HepG2 (cell line): ENCODE results near the gene CPSF4. TPM values are rescaled to one million over a fixed set of nuclear protein-coding genes. Genes with fewer than 3 reads are reported as not detected.

Experiments used
- AHDC1 ChIP-seq: sonication (generic); formaldehyde crosslinking; IDR thresholded peaks from 2 replicates; pipeline ENCODE4 v1.5.1; 2020; ENCODE audit warnings: mild to moderate bottlenecking, missing genetic modification reagents, borderline replicate concordance
- EZH2 ChIP-seq: conservative IDR thresholded peaks from 2 replicates; pipeline ENCODE4 v1.6.1; 2012; ENCODE audit warnings: mild to moderate bottlenecking, low read depth, low read length, moderate library complexity
- FOXA1 ChIP-seq, 2 experiments: fragments of 450-650 bp in 1 of 2; sonication (generic) in 1 of 2; formaldehyde crosslinking in 1 of 2; IDR thresholded peaks; 2 replicates each; pipeline versions ENCODE4 v1.4.0 to v1.6.1; 2016 to 2020; ENCODE audit warnings: missing genetic modification reagents in 1 of 2
- MYC ChIP-seq: sonication (generic); formaldehyde crosslinking; IDR thresholded peaks from 2 replicates; pipeline ENCODE4 v1.9.0; 2021; ENCODE audit warnings: missing genetic modification reagents, borderline replicate concordance
- SP5 ChIP-seq: IDR thresholded peaks from 2 replicates; pipeline ENCODE4 v1.6.1; 2016; ENCODE audit warnings: low read depth, borderline replicate concordance
- TFDP1 ChIP-seq: IDR thresholded peaks from 2 replicates; pipeline ENCODE4 v1.6.1; 2016; ENCODE audit warnings: missing compliant biosample characterization, missing genetic modification reagents, borderline replicate concordance
- ZFAT ChIP-seq: sonication (generic); formaldehyde crosslinking; conservative IDR thresholded peaks from 2 replicates; pipeline ENCODE4 v1.8.1; 2023; ENCODE audit warnings: missing genetic modification reagents, inconsistent platforms
- ZNF530 ChIP-seq: sonication (generic); formaldehyde crosslinking; IDR thresholded peaks from 2 replicates; pipeline ENCODE4 v1.5.0; 2020; ENCODE audit warnings: low read depth, mild to moderate bottlenecking, missing genetic modification reagents
- ZNF747 ChIP-seq: sonication (generic); formaldehyde crosslinking; IDR thresholded peaks from 2 replicates; pipeline ENCODE4 v1.8.1; 2023; ENCODE audit warnings: missing genetic modification reagents, mild to moderate bottlenecking, borderline replicate concordance
- ZNF816 ChIP-seq: sonication (generic); formaldehyde crosslinking; IDR thresholded peaks from 2 replicates; pipeline ENCODE4 v1.8.0; 2022; ENCODE audit warnings: missing genetic modification reagents, mild to moderate bottlenecking, borderline replicate concordance
- ZSCAN25 ChIP-seq: sonication (generic); formaldehyde crosslinking; IDR thresholded peaks from 2 replicates; pipeline ENCODE4 v1.8.0; 2022; ENCODE audit warnings: mild to moderate bottlenecking, missing genetic modification reagents
- polyA plus RNA-seq, 8 experiments: library from polyadenylated mRNA; depleted of rRNA in 3 of 8; stranded (reverse) in 7 of 8; unstranded in 1 of 8; fragments of >200 nt; fragmentation: Illumina TruSeq in 4 of 8; extraction: Trizol in 4 of 8; gene quantifications; 2 replicates each; pipeline versions ENCODE4 v1.2.1 to v1.2.3, GENCODE V29; 2011 to 2016; ENCODE audit warnings: low read depth in 4 of 8, missing spikeins in 1 of 8, mixed read lengths in 1 of 8; ENCODE audit not compliant: insufficient read depth in 1 of 8
- total RNA-seq, 5 experiments: library from RNA; depleted of rRNA; stranded (reverse); fragments of >200 nt; fragmentation: Illumina TruSeq; extraction: Trizol; gene quantifications; 2 replicates each; pipeline ENCODE4 v1.2.3, GENCODE V29; 2016; ENCODE audit warnings: low read depth in 1 of 5
- TF ChIP-seq, protein P1 (sequence below): sonication (generic); formaldehyde crosslinking; IDR thresholded peaks from 2 replicates; pipeline ENCODE4 v1.8.1; 2023; ENCODE audit warnings: mild to moderate bottlenecking, missing genetic modification reagents
- TF ChIP-seq, protein P2 (sequence below): sonication (generic); formaldehyde crosslinking; IDR thresholded peaks from 2 replicates; pipeline ENCODE4 v1.5.1; 2020; ENCODE audit warnings: mild to moderate bottlenecking, missing genetic modification reagents
- TF ChIP-seq, protein P3 (sequence below): sonication (generic); formaldehyde crosslinking; IDR thresholded peaks from 2 replicates; pipeline ENCODE4 v1.4.0; 2020; ENCODE audit warnings: missing genetic modification reagents, low read depth, mild to moderate bottlenecking, borderline replicate concordance

CPSF4 gene
- total and polyA plus RNA-seq, 2 of the 13 experiments (the other 11 are each of a cell fraction or from before 2014, with no cell fraction given), result 34.1 to 49.6 TPM

- TF ChIP-seq AHDC1 (no peak), ZFAT (CRISPR knock-in tag) (no peak), ZNF530 (CRISPR knock-in tag) (no peak), TFDP1 (CRISPR knock-in tag) (peak; percentile 48; the same call in 1 of the 2 replicates), EZH2 (no peak), ZNF816 (CRISPR knock-in tag) (no peak; the same call in 1 of the 2 replicates), ZSCAN25 (CRISPR knock-in tag) (peak; percentile 16; the same call in 1 of the 2 replicates), MYC (CRISPR knock-in tag) (peak; percentile 76; the same call in 1 of the 2 replicates), ZNF747 (peak; percentile 89; the same call in 1 of the 2 replicates), SP5 (0 out of 2 replicates have a peak, but pooled peaks have one; percentile 9), FOXA1 (IDR thresholded peaks at IDR 0.05) (no peak), FOXA1 (CRISPR knock-in tag; IDR thresholded peaks at IDR 0.05) (no peak)
- TF ChIP-seq, protein P1, sequence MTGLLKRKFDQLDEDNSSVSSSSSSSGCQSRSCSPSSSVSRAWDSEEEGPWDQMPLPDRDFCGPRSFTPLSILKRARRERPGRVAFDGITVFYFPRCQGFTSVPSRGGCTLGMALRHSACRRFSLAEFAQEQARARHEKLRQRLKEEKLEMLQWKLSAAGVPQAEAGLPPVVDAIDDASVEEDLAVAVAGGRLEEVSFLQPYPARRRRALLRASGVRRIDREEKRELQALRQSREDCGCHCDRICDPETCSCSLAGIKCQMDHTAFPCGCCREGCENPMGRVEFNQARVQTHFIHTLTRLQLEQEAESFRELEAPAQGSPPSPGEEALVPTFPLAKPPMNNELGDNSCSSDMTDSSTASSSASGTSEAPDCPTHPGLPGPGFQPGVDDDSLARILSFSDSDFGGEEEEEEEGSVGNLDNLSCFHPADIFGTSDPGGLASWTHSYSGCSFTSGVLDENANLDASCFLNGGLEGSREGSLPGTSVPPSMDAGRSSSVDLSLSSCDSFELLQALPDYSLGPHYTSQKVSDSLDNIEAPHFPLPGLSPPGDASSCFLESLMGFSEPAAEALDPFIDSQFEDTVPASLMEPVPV (CRISPR knock-in tag), result peak; percentile 85; the same call in 1 of the 2 replicates
- TF ChIP-seq, protein P2, sequence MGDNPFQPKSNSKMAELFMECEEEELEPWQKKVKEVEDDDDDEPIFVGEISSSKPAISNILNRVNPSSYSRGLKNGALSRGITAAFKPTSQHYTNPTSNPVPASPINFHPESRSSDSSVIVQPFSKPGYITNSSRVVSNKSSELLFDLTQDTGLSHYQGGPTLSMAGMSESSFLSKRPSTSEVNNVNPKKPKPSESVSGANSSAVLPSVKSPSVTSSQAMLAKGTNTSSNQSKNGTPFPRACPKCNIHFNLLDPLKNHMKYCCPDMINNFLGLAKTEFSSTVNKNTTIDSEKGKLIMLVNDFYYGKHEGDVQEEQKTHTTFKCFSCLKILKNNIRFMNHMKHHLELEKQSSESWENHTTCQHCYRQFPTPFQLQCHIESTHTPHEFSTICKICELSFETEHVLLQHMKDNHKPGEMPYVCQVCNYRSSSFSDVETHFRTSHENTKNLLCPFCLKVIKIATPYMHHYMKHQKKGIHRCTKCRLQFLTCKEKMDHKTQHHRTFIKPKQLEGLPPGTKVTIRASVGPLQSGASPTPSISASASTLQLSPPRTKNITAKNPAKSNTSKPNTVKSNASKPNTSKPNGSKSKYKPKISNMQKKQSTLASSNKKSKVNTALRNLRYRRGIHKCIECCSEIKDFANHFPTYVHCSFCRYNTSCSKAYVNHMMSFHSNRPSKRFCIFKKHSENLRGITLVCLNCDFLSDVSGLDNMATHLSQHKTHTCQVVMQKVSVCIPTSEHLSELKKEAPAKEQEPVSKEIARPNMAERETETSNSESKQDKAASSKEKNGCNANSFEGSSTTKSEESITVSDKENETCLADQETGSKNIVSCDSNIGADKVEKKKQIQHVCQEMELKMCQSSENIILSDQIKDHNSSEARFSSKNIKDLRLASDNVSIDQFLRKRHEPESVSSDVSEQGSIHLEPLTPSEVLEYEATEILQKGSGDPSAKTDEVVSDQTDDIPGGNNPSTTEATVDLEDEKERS (CRISPR knock-in tag), result peak; percentile 18; the same call in 1 of the 2 replicates
- TF ChIP-seq, protein P3, sequence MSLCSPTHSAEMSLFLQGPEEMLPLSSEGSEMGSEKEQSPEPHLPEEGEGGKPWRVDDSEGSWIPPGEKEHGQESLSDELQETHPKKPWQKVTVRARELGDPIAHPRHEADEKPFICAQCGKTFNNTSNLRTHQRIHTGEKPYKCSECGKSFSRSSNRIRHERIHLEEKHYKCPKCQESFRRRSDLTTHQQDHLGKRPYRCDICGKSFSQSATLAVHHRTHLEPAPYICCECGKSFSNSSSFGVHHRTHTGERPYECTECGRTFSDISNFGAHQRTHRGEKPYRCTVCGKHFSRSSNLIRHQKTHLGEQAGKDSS, result no peak
These were observed 61.2 kb downstream of the CPSF4 start, which contains the start of gene ZNF394 (continued) for GRCh38 chr7:99499721-99500636.
